NT2/D1 (cell line): Measurements from ENCODE around the gene MEGF10.

Experiments
- DNase-seq: peaks from one replicate; pipeline ENCODE4 v3.0.0-alpha.2; 2011; ENCODE audit warnings: low read depth, low spot score
- H3K27me3 ChIP-seq: 2 replicates; pipeline ENCODE4 v1.6.0; 2011; ENCODE audit warnings: mild to moderate bottlenecking; ENCODE audit not compliant: insufficient read length, insufficient read depth
- H3K36me3 ChIP-seq: 2 replicates; pipeline ENCODE4 v1.6.1; 2011; ENCODE audit warnings: mild to moderate bottlenecking, low read length, mixed read lengths; ENCODE audit not compliant: insufficient read depth, insufficient read length
- H3K4me1 ChIP-seq: 2 replicates; pipeline ENCODE4 v1.5.1; 2011; ENCODE audit not compliant: insufficient read depth, insufficient read length
- H3K4me3 ChIP-seq: 2 replicates; pipeline ENCODE4 v1.5.1; 2011; ENCODE audit warnings: low read depth; ENCODE audit not compliant: insufficient read length
- H3K9ac ChIP-seq: 2 replicates; pipeline ENCODE4 v1.6.0; 2011; ENCODE audit warnings: low read depth; ENCODE audit not compliant: insufficient read length
- H3K9me3 ChIP-seq: 2 replicates; pipeline ENCODE4 v1.5.1; 2011; ENCODE audit warnings: mild to moderate bottlenecking, low read length; ENCODE audit not compliant: insufficient read depth
- SUZ12 ChIP-seq: IDR thresholded peaks from 2 replicates; pipeline ENCODE4 v1.6.1; 2011; ENCODE audit not compliant: insufficient read length, insufficient read depth; ENCODE audit errors: extremely low read depth
- YY1 ChIP-seq: IDR thresholded peaks from 2 replicates; pipeline ENCODE4 v1.6.1; 2011; ENCODE audit not compliant: insufficient read length, insufficient read depth
- ZNF274 ChIP-seq: IDR thresholded peaks from 2 replicates; pipeline ENCODE4 v1.6.1; 2011; ENCODE audit warnings: mild to moderate bottlenecking, low read depth, low read length

Gene MEGF10

DNA sequence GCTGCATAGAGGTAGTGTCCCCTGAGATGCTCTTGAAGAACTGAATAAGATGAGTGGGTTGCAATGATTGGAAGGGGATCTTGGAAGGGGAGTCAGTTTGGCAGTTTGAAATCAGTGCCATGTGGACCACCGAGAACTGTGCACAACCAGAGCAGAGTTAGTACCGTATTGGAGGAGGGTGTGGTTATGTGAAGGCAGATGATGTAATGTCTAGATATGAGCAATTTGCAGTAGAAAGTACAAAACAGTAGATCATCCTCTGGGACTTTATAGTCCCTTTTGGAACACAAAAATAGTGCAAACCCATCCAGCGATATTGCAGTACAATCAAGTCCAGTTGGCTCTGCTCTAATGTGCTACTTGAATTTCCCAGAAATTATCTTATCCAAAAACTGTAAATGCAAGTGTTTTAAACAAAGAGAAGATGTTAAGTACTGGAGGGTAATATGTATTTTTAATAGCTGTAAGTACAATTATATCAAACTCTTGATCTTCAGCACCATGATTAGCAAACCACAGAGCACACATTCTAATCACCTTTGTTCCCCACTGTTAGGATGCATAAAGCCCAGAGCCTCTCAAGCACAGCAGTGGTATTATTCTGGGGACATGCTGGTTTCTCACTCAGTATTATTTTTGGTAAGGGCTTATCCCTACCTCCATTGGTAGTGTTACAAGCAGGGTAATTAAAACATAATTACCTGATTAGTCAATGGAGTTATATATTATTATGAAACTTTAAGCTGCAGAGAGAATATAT lies 41.5 kb downstream of the MEGF10 start:
- Histone ChIP-seq H3K27me3 (no peaks in the 10 kb centered on the region), H3K9ac (no peak overlapping the region), H3K36me3 (no peaks in the 10 kb centered on the region), H3K4me1 (no peaks in the 10 kb centered on the region), H3K4me3 (no peak overlapping the region), H3K9me3 (no peaks in the 10 kb centered on the region)
- no peak for DNase-seq
- no peak for TF ChIP-seq YY1
- TF ChIP-seq ZNF274: no peak
- TF ChIP-seq SUZ12: no peak

DNA sequence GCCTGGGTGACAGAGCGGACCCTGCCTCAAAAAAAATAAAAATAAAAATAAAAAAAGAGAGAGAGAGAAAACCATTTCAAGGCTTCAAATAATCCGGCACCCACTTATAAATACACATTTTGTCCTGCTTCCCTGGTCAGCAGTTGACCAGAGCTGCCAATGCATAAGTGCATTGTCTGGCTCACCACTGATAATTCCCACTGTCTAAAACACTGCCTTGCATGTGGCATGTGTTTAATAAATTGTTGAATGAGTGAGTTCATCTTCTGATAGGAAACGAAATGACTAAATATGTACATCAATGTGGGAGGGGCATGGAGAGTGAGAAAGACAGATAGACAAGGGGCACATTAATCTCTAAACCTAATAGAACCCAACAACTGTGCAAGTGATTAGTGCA lies 42.9 kb downstream of the MEGF10 start:
- no peak for DNase-seq
- Histone ChIP-seq H3K36me3 (no peaks in the 10 kb centered on the region), H3K4me3 (no peak overlapping the region), H3K27me3 (no peaks in the 10 kb centered on the region), H3K9ac (no peak overlapping the region), H3K9me3 (no peaks in the 10 kb centered on the region), H3K4me1 (no peaks in the 10 kb centered on the region)
- TF ChIP-seq SUZ12 (no peak), YY1 (no peak), ZNF274 (no peak)

DNA sequence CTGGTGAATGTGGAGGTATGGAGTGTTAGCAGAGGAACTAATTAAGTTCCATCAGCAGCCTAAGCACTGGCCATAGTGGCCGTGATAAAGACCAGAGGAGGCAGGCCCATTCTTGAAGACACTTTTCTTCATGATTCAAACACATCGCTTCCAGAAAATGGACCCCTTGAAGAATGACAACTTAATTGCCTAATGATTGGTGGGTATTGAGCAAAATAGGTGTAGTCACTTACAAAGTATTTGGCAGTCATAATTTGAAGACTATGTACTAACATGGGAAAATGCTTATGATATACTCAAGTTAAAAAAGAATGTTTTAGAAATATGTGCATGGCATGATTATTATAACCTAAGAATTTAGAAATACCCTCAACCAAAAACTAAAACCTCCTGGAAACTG lies 44.8 kb downstream of the MEGF10 start:
- no peak overlapping the region for H3K9ac ChIP-seq
- no peak for DNase-seq
- no peaks in the 10 kb centered on the region for H3K27me3 ChIP-seq
- H3K4me3 ChIP-seq: no peak overlapping the region
- H3K9me3 ChIP-seq: no peaks in the 10 kb centered on the region
- TF ChIP-seq ZNF274 (no peak), YY1 (no peak), SUZ12 (no peak)
- H3K4me1 ChIP-seq: no peaks in the 10 kb centered on the region
- no peaks in the 10 kb centered on the region for H3K36me3 ChIP-seq

DNA sequence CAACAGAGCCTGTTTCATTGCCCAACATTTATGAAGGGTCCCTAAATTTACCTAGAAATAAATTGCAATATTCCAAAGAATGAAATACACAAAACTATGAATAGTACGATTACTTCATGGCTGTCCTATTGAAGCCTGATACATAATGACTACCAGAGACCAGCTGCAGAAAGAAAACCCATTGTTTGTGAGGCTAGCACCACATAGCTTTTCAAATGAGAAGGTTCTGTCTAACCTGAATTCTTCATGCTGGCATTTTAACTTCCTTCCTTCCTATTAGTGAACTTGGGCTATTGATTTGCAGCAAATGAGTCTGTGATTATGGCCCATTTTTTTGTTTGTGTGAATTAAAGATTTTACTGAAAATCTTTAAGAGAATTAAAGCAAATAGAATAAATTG lies 47.3 kb downstream of the MEGF10 start:
- Histone ChIP-seq H3K36me3 (no peaks in the 10 kb centered on the region), H3K4me3 (no peak overlapping the region), H3K27me3 (no peaks in the 10 kb centered on the region), H3K9me3 (no peaks in the 10 kb centered on the region), H3K9ac (no peak overlapping the region), H3K4me1 (no peaks in the 10 kb centered on the region)
- TF ChIP-seq ZNF274 (no peak), SUZ12 (no peak), YY1 (no peak)
- DNase-seq: no peak

DNA sequence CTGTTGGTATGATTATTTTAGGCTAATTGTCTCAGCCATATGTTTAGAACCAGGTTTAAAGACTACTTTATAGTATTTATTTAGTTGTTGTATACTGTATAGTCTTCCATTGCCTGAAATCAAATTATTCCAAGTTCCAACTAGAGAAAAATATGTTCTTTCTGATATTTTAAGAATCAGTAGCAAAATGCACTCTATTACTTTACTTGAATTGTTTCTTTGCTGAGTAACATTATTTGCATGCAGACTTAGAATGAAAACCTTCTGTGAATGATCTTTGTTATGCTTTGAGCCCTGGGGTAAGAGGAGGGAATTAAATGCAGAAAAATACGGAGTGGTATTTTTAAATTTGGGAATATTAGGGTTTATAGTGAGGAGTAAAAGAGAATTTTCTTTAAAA lies 47.9 kb downstream of the MEGF10 start:
- H3K4me1 ChIP-seq: no peaks in the 10 kb centered on the region
- H3K4me3 ChIP-seq: no peak overlapping the region
- no peaks in the 10 kb centered on the region for H3K27me3 ChIP-seq
- no peaks in the 10 kb centered on the region for H3K9me3 ChIP-seq
- H3K36me3 ChIP-seq: no peaks in the 10 kb centered on the region
- TF ChIP-seq YY1 (no peak), SUZ12 (no peak), ZNF274 (no peak)
- H3K9ac ChIP-seq: no peak overlapping the region
- no peak for DNase-seq

DNA sequence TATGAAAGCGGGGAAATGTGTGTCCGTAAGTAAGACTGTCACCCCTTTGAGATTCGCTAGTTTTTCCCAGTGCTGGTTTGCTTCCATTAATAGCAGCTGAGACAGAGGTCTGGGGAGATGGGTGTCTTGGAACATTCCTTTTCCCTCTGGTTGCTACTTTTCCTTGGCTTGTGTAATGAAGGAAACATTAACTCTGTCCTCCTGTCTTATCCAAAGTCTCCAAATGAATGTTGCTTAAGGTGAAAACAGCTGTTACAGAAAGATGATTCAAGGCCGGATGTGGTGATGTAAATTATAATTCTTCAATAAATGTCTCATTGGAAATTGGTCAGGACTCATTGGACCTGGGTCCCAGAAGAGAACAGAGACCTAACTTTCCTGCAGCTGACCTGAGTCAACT lies 50.0 kb downstream of the MEGF10 start:
- no peak for DNase-seq
- no peak overlapping the region for H3K4me3 ChIP-seq
- TF ChIP-seq YY1: no peak
- no peak for TF ChIP-seq SUZ12
- TF ChIP-seq ZNF274: no peak
- H3K36me3 ChIP-seq: no peaks in the 10 kb centered on the region
- H3K9me3 ChIP-seq: no peaks in the 10 kb centered on the region
- no peaks in the 10 kb centered on the region for H3K4me1 ChIP-seq
- H3K9ac ChIP-seq: no peak overlapping the region
- no peaks in the 10 kb centered on the region for H3K27me3 ChIP-seq

DNA sequence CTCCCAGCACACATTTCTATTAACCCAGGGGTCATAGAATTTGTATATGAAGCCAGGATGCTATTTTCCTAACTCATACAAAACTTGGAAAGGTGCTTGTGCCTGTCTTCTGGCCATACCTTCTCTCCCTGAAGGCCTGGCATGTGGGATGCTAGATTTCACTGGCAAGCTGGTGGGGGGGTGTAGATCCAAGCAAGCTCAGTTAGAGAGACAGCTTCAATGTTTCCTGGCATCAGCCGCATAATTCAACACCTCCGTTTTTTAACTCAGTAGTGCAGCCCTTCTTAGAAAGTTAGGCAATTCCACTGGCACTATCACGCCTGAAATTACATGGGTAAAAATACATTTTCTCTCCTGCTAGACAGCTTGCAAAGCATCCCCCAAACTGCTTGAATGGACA lies 51.8 kb downstream of the MEGF10 start:
- TF ChIP-seq ZNF274 (no peak), YY1 (no peak), SUZ12 (no peak)
- no peaks in the 10 kb centered on the region for H3K27me3 ChIP-seq

More for the DNA sequence above, 51.8 kb downstream of the MEGF10 start:
- Histone ChIP-seq H3K9ac (no peak overlapping the region), H3K9me3 (no peaks in the 10 kb centered on the region), H3K36me3 (no peaks in the 10 kb centered on the region), H3K4me3 (no peak overlapping the region), H3K4me1 (no peaks in the 10 kb centered on the region)
- no peak for DNase-seq
